GM19351 (cell line): Measurements from ENCODE around the gene ARL8A.
"Not testable (repeated sequence)": the region's sequence is repeated elsewhere in the genome, so short reads cannot be mapped to it uniquely, and the experiment has no call there.

ENCODE experiments used
- ATAC-seq: cut with Tn5 transposase; IDR thresholded peaks from one replicate; pipeline ENCODE4 v1.9.1; 2021; ENCODE audit warnings: mild to moderate bottlenecking, moderate library complexity; ENCODE audit not compliant: unreplicated experiment

Gene ARL8A

DNA sequence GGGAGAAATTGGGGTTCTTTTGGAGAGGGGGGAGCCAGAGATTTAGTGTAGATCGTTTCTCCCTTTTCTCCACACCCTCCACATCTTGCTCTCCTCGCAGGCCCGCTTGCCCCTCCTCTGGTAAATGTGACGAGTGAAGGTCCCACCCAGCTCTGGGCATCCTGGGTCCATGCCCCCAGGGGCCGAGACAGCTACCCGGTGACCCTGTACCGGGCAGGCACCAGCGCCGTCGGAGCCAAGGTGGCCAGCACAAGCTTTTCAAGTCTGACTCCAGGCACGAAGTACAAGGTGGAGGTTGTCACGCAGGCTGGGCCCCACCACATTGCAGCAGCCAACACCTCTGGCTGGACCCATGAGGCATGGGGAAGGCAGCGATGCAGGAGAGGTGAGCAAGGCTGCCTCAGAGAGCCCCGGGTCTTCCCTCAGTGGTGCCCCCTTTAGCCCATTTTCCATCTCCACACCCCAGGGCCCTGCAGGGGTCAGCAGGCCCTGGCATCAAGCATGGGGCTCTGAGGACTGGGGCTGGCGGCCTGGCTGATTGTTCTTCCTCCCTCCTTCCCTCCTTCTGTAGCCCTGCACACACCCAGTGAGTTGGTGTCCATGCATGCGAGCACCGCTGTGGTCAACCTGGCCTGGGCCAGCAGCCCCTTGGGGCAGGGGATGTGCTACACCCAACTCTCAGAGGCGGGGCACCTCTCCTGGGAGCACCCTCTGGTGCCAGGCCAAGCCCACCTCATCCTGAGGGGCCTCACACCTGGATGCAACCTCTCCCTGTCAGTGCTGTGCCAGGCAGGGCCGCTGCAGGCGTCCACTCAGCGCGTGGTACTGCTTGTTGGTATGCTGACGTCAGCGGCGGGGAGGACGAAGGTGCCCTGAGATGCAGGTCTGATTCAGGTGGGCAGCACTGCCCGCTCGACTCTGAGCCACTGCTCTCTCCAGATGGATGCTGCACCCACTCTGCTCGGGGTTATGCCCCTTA, 32.7 kb upstream of the ARL8A start:
- ATAC-seq: no peak

DNA sequence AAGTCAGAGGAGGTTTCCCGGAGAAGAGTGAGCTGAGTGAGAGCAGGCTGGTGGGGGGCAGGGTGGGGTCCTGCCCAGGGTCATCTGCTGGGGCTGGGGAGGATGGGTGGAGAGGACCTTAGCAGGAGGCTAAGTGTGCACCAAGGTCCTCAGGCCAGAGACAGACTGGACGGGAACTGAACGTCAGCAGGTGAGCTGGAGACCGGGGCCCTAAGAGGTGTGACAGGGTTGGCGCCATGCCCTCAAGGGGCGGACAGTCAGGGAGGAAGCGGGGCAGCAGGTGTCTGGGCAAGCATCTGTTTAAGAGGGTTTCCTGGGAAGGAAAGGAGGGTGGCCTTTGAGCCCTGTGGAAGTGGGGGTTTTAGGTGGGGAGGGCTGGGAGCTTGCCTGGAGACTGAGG, 29.5 kb upstream of the ARL8A start:
- no peak for ATAC-seq

DNA sequence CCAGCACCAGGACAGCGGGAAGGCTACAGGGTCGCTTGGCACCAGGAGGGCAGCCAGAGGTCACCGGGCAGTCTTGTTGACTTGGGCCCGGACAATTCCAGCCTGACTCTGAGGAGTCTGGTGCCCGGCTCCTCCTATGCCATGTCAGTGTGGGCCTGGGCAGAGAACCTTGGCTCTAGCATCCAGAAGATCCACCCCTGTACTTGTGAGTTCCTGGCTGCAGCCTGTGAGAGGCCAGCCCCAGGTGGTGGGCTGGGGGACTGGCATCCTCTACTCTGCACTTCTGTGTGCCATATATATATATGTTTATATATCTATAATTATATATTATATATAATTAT, 27.4 kb upstream of the ARL8A start:
- ATAC-seq: no peak

DNA sequence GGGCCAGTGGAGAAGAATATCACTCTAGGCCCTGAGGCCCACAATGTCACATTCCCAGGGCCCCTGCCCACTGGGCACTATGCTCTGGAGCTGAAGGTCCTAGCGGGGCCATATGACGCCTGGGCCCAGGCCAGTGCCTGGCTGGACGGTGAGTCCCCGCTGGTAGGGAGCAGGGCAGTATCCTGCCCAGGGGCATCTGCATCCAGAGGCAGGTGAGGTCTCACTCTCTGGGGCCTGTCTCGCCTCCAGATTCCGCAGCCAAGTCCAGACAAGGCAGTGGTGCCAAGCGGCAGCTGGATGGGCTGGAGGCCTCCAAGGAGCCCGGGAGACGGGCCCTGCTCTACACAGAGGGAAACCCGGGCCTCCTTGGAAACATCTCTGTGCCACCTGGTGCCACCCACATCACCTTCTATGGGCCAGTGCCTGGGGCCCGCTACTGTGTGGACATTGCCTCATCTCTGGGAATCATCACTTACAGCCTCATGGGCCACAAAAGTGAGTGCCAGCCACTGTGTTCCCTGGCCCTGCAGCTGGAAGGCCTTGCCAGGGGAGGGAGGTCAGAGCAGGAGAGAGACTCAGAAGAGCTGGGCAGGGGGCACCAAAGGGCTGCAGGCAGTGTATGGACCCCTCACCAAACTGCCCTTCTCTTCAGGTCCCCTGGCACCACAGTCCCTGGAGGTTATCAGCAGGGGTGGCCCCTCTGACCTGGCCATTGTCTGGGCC, 26.9 kb upstream of the ARL8A start:
- no peak for ATAC-seq

DNA sequence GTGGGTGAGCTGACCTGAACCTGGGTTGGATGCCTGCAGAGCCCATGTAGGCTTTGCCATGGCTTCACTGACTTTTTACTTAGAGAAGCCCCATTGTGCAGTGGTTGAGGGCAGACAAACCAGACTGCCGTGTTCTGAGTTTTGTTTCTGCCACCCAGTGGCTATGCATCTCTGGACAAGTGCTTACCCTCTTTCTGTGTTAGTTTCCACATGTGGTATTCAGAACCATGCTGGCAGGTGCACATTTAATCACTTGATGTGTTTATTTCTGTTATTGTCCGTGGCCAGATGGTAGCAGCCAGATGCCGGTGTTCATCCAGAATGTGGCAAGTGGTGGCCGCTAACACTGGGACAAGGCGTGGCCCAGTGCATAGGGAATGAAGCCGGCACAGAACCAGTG, 26.2 kb upstream of the ARL8A start:
- no peak for ATAC-seq

DNA sequence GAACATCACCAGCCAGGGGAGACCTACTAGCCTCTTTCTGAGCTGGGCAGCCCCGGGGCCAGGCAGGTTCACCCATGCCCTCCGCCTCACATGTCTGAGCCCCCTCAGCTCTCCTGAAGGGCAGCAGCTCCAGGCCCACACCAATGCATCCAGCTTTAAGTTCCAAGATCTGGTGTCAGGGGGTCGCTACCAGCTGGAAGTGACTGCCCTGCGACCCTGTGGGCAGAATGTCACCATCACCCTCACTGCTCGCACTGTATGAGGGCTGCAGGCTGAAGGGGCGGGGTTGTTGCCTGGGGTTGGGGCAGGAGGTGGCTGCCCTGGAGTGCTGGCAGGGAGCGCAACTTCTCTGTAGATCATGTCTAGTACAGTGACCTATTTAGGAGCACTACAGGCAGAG, 24.3 kb upstream of the ARL8A start:
- no peak for ATAC-seq

DNA sequence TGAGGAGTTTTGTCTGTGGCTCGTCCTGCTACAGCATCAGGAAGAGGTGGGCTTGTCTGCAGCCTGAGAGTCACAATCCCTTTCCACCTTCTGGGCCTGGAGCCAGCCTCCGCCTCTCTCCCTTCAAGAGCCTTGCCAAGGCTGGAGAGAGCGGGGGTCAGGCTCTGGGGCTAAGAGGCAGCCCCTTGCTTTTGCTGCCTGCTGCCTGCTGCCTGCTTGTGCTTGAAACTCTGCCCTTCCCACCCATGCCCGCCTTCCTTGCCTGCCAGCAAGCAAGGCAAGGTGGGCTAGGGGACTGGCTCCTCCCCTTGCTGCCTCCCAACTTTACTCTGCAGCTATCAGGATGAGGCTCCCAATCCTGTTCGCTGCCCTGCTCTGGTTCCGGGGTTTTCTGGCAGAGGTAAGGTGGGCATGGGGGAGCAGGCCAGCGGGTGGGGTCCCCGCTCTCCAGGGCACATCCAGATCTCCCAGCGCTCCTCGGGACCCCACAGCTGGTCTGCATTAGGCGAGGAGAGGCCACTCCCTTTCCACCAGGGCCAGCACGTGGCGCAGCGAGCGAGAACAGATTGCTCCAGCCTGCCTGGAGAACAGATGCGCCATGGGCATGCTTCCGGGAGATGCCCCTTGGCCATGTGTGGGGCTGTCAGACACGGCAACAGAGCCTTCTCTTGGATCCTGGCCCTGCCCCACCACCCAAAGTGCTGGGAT, 23.3 kb upstream of the ARL8A start:
- ATAC-seq: no peak

DNA sequence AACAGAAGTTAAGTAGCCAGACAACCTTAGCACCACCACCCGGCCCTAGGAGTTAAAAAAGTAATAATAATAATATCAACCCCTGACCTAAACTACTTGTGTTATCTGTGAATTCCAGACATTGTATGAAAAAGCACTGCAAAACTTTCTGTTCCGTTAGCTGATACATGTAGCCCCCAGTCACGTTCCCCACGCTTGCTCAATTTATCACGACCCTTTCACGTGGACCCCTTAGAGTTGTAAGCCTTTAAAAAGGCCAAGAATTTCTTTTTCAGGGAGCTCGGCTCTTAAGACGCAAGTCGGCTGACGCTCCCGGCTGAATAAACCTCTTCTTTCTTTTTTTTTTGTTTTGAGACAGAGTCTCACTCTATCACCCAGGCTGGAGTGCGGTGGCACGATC, 22.5 kb upstream of the ARL8A start:
- ATAC-seq: not testable (repeated sequence)

DNA sequence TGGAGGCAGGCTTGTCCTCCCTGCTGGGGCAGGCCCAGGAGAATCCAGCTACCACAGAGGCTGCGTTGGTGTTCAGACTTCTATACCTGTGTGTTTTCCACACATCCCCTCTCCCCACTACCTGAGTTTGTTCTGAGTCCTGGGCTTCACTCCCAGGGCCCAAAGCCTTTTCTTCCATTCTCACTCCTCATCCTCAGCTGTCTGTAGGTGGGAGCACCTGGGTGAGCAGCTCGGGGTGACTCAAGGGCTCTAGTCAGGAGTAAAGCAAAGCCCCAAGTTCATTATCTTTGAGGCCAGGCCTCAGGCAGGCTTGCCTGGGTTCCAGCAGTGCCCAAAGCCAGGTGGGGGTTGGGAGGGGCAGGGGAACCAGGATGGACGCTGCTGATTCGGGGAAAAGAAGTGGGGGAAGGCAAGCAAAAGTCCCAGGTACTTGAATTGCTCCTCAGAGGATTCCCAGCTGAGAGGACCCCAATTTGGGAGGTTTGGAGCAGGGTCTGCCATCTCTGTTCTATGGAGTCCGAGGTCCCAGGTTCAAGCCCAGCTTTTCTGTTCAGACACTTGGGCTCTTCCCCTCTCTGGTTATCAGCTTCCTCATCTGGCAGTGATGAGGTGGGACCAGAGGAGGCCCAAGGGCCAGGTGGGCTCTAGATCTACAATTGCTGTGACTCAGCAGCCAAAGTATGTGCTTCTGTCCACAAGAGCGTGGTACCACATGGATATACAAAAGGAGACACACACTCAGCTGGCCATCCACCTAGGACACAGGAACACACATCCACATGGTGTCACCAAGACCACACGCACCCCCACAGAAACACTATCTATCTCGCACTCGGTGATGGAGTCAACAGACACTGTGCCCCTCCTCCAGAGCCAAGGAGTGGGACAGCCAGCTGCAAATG, 21.7 kb upstream of the ARL8A start:
- no peak for ATAC-seq

DNA sequence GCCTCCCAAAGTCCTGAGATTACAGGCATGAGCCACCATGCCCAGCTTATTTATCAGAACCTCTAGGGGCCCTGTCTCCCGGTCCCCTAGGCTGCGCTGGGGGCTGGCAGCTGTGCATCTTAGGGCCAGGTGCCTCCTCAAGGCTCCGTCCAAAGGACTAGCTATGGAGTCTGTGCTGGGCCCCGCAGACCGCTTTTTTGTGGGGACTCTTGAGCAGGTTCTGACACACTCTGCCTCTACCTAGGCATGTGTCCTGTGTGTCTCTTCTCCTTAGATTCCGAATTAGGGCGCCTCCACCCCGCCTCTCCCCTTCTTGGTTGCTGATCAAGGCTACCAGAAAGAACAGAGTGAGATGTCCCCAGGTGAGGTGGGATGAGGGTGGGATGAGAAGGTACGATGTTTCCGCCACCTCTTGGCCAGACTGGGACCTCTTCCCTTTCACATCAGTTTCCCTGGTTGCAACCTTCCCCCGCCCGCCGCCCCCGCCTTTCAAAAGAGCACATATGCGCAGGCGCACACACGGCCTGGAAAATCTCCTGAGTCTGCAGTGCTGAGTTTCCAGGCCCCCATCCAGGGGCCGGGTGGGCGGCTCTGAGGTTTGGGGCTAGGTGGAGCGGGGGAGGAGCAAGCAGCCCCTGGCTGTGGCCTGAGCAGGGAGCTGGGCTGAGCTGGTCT, 20.9 kb upstream of the ARL8A start:
- no peak for ATAC-seq

DNA sequence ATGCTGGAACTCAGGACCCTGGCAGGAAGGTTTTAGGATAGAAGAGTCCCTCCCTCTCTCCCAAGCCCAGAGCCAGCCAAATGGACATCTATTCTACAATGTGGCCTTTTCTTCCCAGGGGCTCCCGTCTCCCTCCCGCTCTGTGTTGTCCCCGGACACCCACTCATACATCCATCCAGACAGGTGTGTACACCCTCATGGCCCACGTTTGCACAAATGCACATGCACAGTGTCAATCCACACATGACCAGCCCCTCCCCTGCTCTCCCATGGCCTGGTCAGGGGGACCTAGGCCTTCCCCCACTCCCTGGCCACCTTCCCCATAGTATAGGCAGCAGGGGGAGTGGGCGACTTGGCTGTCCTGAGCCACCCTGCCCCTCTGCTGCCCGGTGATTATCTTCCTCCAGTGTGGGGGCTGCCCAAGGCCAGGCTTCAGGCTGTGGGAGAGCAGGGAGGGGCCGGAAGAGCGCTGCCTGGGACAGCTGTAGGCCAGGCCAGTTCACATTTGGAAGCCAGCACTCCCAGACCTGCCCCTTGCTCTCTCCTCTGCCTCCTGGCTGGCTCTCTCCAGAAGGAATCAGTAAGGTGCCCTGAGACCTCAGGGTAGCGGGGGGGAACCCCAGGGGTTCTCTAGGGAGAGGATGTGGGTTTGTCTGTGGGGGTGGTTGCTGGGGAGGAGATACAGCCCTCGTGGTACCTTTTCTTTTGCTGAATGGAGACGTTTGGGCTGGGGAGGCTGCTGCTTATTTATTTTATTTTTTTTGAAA, 19.9 kb upstream of the ARL8A start:
- ATAC-seq: peak; percentile 61

DNA sequence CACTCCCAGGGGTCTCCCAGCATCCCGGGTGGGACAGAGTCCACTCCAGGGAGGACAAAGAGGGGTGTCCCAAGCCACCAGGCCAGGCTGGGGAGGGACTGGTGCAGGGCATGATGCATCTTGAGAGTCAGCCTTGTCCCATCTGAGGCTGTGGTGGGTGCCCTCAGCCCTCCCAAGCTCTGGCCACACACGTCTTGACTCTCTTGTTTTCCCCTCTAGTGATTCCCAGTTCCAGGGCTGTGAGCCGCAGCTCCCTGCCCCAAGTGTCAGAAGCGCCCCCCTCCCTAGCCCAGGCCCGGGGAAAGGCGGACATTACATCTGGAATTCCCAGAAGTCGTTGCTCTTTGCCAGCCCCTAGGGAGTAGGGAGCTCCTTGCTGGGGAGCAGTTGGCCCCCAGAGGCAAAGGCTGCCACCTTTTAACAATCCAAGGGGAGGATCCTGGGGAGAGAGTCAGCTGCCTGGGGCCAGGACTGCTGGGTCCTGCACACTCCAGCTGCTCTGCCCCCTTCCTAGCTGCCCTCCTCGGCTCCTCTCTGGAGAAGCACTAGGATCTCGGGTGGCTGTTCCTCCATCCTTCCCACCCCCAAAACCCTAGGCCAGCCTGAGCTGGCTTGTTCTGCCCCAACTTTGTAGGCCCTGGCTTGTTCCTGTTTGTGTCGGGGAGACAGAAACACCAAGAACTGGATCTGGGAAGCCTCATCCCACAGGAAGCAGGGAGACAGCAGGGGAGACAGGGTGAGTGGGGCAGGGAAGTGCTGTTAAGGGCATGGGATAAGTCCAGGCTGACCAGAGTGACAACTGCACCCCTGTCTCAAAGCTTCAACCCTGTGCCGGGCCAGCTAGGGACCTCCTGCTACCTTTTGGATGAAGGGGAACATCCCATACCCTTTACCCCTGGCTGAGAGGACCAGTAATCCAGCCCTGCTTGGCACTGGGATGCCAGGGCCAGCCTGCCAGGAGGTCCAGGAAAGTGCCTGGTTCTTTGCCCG, 19.0 kb upstream of the ARL8A start:
- no peak for ATAC-seq

DNA sequence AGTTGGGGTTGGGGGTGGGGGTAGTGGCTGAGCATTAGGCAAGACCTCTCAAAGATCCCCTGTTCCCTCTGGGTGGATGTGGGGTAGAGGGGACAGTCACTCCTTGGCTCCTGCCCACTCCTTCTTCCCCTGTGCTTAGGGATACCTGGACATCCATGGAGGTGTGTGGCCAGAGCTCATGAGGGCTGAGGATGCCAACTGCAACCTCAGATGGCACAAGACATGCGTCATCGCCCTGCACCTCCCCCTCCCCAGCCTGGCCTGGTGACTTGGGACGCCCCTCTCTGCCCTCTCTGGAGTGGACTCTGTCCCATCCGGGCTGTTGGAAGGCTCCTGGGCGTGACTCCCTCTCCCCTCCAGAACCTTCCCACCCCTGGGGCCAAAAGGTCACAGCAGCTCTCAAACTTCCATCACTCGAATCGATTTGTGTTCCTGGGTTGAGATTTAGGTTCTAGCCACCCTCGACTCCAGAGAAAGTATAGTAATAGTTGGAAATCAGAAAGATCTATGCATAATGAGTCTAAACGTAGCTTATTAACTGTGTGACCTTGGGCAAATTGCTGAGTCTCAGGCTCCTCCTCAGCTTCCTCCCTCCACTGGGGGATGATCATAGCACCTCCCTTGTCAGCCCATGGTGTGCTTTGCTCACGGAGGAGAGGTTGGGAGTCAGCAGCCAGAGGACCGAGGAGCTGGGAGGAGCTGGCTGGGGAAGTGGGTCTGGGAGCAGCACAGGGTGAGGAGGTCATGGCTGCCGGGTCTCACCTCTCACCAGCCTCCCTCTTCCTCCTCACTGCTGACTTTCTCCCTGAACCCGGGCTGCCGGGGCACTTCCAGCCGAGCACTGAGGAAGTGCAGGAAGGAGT, 18.1 kb upstream of the ARL8A start:
- no peak for ATAC-seq

DNA sequence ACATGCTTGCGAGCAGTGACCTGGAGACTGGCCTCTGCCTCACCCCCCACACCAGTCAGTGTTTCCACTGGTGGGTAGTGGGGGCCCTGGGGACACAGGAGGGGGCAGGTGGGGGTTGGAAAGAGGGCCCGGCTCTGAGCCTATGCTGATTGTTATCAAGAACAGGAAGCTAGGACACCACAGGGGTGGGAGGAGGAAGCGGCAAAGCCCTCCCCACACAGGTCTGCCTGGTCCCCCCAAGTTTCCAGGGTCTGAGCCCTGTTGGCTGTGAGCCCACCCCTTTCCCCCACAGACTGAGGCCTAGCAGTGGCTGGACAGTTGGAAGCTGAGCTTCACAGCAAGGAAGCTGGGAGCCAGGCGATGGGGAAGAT, 17.5 kb upstream of the ARL8A start:
- ATAC-seq: no peak

DNA sequence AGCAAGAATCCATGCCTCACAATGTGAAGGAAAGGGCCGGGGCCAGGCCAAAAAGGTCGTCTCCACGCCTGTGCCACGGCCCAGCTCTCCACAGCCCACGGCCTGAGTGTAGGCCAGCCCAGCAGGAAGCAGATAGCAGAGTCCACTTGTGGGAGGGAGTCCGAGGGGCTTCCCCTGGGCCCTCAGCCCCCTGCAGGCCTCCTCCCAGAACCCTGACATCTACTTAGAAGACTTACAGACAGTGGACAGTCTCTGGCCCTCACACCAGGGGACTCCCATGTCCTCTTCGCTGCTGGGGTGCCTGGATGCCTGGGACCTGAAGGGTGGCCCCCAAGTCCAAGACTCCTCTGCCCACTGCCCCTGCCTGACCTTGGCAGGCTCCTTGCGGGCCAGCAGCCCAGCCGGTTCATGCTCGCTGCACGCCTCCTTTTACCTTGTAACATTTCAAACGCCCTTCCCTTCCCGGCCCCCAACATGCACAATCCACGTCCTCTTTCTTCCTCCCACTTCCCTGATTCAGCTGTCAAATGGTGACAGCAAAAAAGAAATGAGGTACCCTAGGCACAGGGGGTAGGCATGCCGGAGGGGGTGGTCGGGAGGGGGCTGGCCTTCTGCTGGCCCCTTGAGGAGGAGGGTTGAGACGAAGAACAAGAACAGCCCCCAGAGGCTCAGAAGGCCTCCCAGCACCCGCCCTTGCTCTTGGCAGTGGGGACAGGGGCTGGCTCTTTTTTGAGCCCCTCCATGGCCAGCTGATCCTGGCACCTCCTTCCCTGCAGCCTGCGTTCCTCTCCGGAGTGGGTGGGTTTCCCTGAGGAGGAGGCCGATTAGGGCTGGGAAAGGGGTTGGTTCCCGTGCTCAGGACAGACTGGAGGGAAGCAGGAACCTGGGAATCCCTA, 16.9 kb upstream of the ARL8A start:
- no peak for ATAC-seq

DNA sequence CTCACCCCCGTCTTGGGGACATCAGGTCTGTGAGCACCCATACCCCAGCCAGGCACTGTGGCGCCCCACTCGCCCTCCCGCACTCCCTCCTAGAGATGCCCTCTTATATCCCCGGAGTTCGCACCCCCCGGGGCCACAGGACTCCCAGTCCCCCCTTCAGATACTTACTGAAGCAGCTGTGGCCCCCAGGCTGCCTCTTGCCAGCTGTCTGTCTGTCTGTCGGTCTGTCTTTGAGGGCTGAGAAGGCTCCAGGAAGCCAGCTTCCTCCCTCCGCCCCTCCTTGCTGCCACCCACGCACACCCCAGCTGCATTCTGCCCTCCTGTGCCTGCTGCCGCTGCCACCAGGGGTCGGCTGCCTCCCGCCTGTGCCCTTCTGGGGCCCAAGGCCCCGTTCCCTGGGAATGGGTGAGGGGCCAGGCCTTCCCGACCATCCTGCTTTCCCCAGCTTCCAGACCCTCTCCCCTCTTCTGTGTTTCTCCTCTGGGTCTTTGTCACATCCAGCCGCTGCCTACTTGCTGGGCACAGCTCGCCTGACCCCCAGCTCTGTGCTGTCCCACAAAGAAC, 15.9 kb upstream of the ARL8A start, which contains the start of gene PTPN7:
Gene PTPN7, minus strand, starts transcription at position 226 of the 564 bp plus-strand sequence. CDS start 1,200 bp downstream, outside the sequence.
- ATAC-seq: peak; percentile 54
